ENCODE results near the gene TMX3. TPM values are rescaled to one million over a fixed set of nuclear protein-coding genes. Genes with fewer than 3 reads are reported as not detected.
A peak's percentile ranks its signal among the peaks of the same experiment; 100 is the strongest.

The TMX3 gene
- total RNA-seq, 6 experiments from 2014 or later: 10.1 to 21.6 (median 19.6) TPM

DNA sequence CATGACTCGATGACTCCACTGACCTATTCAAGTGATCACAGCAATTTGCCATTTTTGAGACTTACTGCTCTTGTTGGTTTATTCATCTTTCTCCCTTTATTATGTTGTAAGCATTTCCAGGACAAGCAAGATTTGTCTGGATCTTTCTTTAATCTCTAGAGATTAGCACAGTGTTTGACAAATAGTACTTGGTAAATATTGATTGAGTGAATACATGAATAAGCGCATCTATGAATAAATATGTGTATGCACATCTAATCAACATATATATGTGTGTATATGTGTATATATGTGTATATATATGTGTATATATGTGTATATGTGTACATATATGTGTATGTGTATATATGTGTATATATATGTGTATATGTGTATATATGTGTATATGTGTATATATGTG, 7.3 kb downstream of the TMX3 start:
- H3K4me1 ChIP-seq: peaks cover 0 to 10% (median 4%) of the 10 kb centered on the region in 4 donors
- intact Hi-C loops (cut with DNase I): no loop called here
- no peaks in the 10 kb centered on the region for H3K9me3 ChIP-seq
- TF ChIP-seq, protein P1, sequence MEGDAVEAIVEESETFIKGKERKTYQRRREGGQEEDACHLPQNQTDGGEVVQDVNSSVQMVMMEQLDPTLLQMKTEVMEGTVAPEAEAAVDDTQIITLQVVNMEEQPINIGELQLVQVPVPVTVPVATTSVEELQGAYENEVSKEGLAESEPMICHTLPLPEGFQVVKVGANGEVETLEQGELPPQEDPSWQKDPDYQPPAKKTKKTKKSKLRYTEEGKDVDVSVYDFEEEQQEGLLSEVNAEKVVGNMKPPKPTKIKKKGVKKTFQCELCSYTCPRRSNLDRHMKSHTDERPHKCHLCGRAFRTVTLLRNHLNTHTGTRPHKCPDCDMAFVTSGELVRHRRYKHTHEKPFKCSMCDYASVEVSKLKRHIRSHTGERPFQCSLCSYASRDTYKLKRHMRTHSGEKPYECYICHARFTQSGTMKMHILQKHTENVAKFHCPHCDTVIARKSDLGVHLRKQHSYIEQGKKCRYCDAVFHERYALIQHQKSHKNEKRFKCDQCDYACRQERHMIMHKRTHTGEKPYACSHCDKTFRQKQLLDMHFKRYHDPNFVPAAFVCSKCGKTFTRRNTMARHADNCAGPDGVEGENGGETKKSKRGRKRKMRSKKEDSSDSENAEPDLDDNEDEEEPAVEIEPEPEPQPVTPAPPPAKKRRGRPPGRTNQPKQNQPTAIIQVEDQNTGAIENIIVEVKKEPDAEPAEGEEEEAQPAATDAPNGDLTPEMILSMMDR (IDR thresholded peaks at IDR 0.05): no peak
- no peak for TF ChIP-seq POLR2A (IDR thresholded peaks at IDR 0.05)
- DNase-seq (no peak), ATAC-seq (peak in 1 of 4 donors; percentile 20)
- H3K27ac ChIP-seq: no peak overlapping the region
- H3K36me3 ChIP-seq: peaks cover 0 to 54% (median 9%) of the 10 kb centered on the region in 4 donors
- 76% methylated on average over 2 of the region's 2 CpGs for WGBS (ENCODE audit: insufficient coverage, low coverage, low lambda C conversion rate, missing lambda C conversion rate)
- no peaks in the 10 kb centered on the region for H3K27me3 ChIP-seq
- no peak overlapping the region for H3K4me3 ChIP-seq

DNA sequence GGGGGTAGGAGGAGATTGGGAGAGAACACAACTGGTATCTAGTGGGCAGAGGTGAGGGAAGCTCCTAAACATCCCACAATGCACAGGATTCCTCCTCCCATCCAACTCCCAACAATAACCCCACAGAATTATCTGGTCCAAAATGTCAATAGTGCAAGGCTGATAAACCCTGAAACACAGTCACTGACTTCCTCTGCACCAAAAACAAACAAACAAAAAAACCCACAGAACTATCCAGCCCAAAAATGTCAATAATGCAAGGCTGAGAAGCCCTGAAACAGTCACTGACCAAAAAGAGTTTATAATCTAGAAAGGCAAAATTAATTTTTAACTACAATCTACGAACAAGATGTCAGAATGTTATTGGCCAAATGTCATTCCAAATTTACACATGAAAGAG, 9.8 kb downstream of the TMX3 start:
- no peak for DNase-seq
- no peak overlapping the region for H3K4me3 ChIP-seq
- WGBS (ENCODE audit: insufficient coverage, low coverage, low lambda C conversion rate, missing lambda C conversion rate): 29% methylated on average over 1 of the region's 1 CpG
- no peaks in the 10 kb centered on the region for H3K27me3 ChIP-seq
- peaks cover 0 to 10% (median 4%) of the 10 kb centered on the region in 4 donors for H3K4me1 ChIP-seq
- H3K9me3 ChIP-seq: no peaks in the 10 kb centered on the region
- intact Hi-C loops (cut with DNase I): no loop called here
- no peak overlapping the region for H3K27ac ChIP-seq
- ATAC-seq: peak; percentile 30 to 86 (median 57)
- TF ChIP-seq, protein P1 (IDR thresholded peaks at IDR 0.05): no peak
- TF ChIP-seq POLR2A (IDR thresholded peaks at IDR 0.05): no peak
- peaks cover 0 to 29% (median 3%) of the 10 kb centered on the region in 4 donors for H3K36me3 ChIP-seq

GRCh38 chr18:68703326-68703725, 11.6 kb downstream of the TMX3 start:
- Histone ChIP-seq H3K4me1 (peaks cover 0 to 10% (median 4%) of the 10 kb centered on the region in 4 donors), H3K27me3 (no peaks in the 10 kb centered on the region), H3K36me3 (peaks cover 0 to 12% (median 3%) of the 10 kb centered on the region in 4 donors), H3K4me3 (no peak overlapping the region), H3K27ac (no peak overlapping the region), H3K9me3 (no peaks in the 10 kb centered on the region)
- no peak for TF ChIP-seq POLR2A (IDR thresholded peaks at IDR 0.05)
- TF ChIP-seq, protein P1 (IDR thresholded peaks at IDR 0.05): no peak
- DNase-seq: no peak
- no peak for ATAC-seq
- intact Hi-C loops (cut with DNase I): no loop called here
- WGBS (ENCODE audit: insufficient coverage, low coverage, low lambda C conversion rate, missing lambda C conversion rate): 83% methylated on average over 3 of the region's 3 CpGs

- Histone ChIP-seq H3K27ac (no peak overlapping the region), H3K9me3 (no peaks in the 10 kb centered on the region), H3K36me3 (peaks cover 0 to 21% (median 6%) of the 10 kb centered on the region in 4 donors), H3K27me3 (no peaks in the 10 kb centered on the region), H3K4me1 (peaks cover 0 to 10% (median 4%) of the 10 kb centered on the region in 4 donors), H3K4me3 (no peak overlapping the region)
- DNase-seq (no peak), ATAC-seq (no peak)
- TF ChIP-seq, protein P1 (IDR thresholded peaks at IDR 0.05): no peak
- TF ChIP-seq POLR2A (IDR thresholded peaks at IDR 0.05): no peak
- intact Hi-C loops (cut with DNase I): no loop called here
- WGBS (ENCODE audit: insufficient coverage, low coverage, low lambda C conversion rate, missing lambda C conversion rate): 90% methylated on average over 4 of the region's 4 CpGs
Measured at GRCh38 chr18:68701353-68701752, 13.6 kb downstream of the TMX3 start.

GRCh38 chr18:68699043-68699442, 15.9 kb downstream of the TMX3 start:
- Histone ChIP-seq H3K27me3 (no peaks in the 10 kb centered on the region), H3K9me3 (no peaks in the 10 kb centered on the region), H3K36me3 (peaks cover 0 to 30% (median 8%) of the 10 kb centered on the region in 4 donors), H3K27ac (no peak overlapping the region), H3K4me1 (no peaks in the 10 kb centered on the region), H3K4me3 (no peak overlapping the region)
- no peak for ATAC-seq
- intact Hi-C loops (cut with DNase I): no loop called here
- no peak for DNase-seq
- TF ChIP-seq, protein P1 (IDR thresholded peaks at IDR 0.05): no peak
- TF ChIP-seq POLR2A (IDR thresholded peaks at IDR 0.05): no peak
- WGBS (ENCODE audit: insufficient coverage, low coverage, low lambda C conversion rate, missing lambda C conversion rate): 95% methylated on average over 1 of the region's 1 CpG
